IMR-90 (cell line): ENCODE data around the gene UNK. TPM values are rescaled to one million over a fixed set of nuclear protein-coding genes. Genes with fewer than 3 reads are reported as not detected.

Source experiments
- ATAC-seq: fragments of 200-7000 bp; cut with Tn5 transposase; 2 replicates; pipeline ENCODE4 v1.9.1; 2020; ENCODE audit warnings: low read depth, mild to moderate bottlenecking, moderate library complexity
- BruUV-seq: library from RNA; stranded (reverse); fragments of 400-500 nt; replicated peaks from 2 replicates; lab custom pipeline; 2021; lab: Mats Ljungman, UMichigan
- CTCF ChIA-PET: fragments of 300-600 bp; formaldehyde crosslinking; extraction: SDS; loops from one replicate; lab custom pipeline; 2021; ENCODE audit warnings: antibody characterized with exemption; lab: Yijun Ruan, JAX
- POLR2A ChIA-PET: fragments of 300-600 bp; sonication (Branson Sonifier 250); formaldehyde crosslinking; loops from one replicate; lab custom pipeline; 2022; ENCODE audit warnings: antibody characterized with exemption; ENCODE audit not compliant: unreplicated experiment; lab: Charles Lee
- DNase-seq: peaks from one replicate; pipeline ENCODE4 v3.0.0; 2013
- H2AFZ ChIP-seq: replicated peaks from 2 replicates; pipeline ENCODE3; 2013; ENCODE audit warnings: low read length, mild to moderate bottlenecking; ENCODE audit not compliant: poor library complexity
- H2AK5ac ChIP-seq: 2 replicates; pipeline ENCODE4 v1.6.1; 2013; ENCODE audit warnings: low read depth, low read length, inconsistent platforms
- H2AK9ac ChIP-seq: replicated peaks from 2 replicates; pipeline ENCODE3; 2013; ENCODE audit warnings: mild to moderate bottlenecking, low read depth, low read length, moderate library complexity; ENCODE audit not compliant: poor library complexity
- H2BK120ac ChIP-seq: 2 replicates; pipeline ENCODE4 v1.6.1; 2013; ENCODE audit warnings: low read depth, low read length, inconsistent platforms
- H2BK15ac ChIP-seq: 3 replicates; pipeline ENCODE4 v1.6.1; 2013; ENCODE audit warnings: low read depth, low read length, inconsistent platforms
- H2BK20ac ChIP-seq: 2 replicates; pipeline ENCODE4 v1.6.1; 2013; ENCODE audit warnings: low read depth, mild to moderate bottlenecking, inconsistent platforms, low read length, moderate library complexity
- H2BK5ac ChIP-seq: 2 replicates; pipeline ENCODE4 v1.6.1; 2013; ENCODE audit warnings: mild to moderate bottlenecking, low read depth, low read length, inconsistent platforms; ENCODE audit not compliant: poor library complexity, severe bottlenecking
- H3K14ac ChIP-seq: replicated peaks from 2 replicates; pipeline ENCODE4 v1.6.1; 2013; ENCODE audit warnings: low read depth, low read length, inconsistent platforms
- H3K18ac ChIP-seq: 2 replicates; pipeline ENCODE4 v1.6.1; 2013; ENCODE audit warnings: low read depth, low read length, control low read depth
- H3K23ac ChIP-seq: 2 replicates; pipeline ENCODE4 v1.6.1; 2013; ENCODE audit warnings: low read depth, low read length, inconsistent platforms
- H3K27ac ChIP-seq: 2 replicates; pipeline ENCODE4 v1.5.1; 2013; ENCODE audit warnings: mild to moderate bottlenecking, control low read depth, low read length; ENCODE audit not compliant: insufficient read depth
- H3K27me3 ChIP-seq: 2 replicates; pipeline ENCODE4 v1.6.1; 2013; ENCODE audit warnings: low read length; ENCODE audit not compliant: control insufficient read depth, insufficient read depth
- H3K36me3 ChIP-seq: 2 replicates; pipeline ENCODE4 v1.6.1; 2013; ENCODE audit warnings: low read length, mixed read lengths; ENCODE audit not compliant: control insufficient read depth, insufficient read depth
- H3K4ac ChIP-seq: 2 replicates; pipeline ENCODE4 v1.6.1; 2013; ENCODE audit warnings: low read depth, low read length, inconsistent platforms
- H3K4me1 ChIP-seq: 2 replicates; pipeline ENCODE4 v1.6.1; 2013; ENCODE audit warnings: low read length, mixed read lengths; ENCODE audit not compliant: control insufficient read depth, insufficient read depth
- H3K4me2 ChIP-seq: 2 replicates; pipeline ENCODE4 v1.6.1; 2013; ENCODE audit warnings: low read depth, mild to moderate bottlenecking, control low read depth, low read length, moderate library complexity
- H3K4me3 ChIP-seq: 2 replicates; pipeline ENCODE4 v1.5.1; 2013; ENCODE audit warnings: low read depth, mild to moderate bottlenecking, control low read depth, low read length, moderate library complexity; ENCODE audit not compliant: insufficient read depth
- H3K56ac ChIP-seq: 2 replicates; pipeline ENCODE4 v1.6.1; 2013; ENCODE audit warnings: low read length, inconsistent platforms; ENCODE audit not compliant: insufficient read depth; ENCODE audit errors: extremely low read depth
- H3K79me1 ChIP-seq, 2 experiments: 2 replicates each; pipeline ENCODE4 v1.6.1; 2013; ENCODE audit warnings: low read length in 2 of 2, inconsistent platforms in 1 of 2, low read depth in 1 of 2
- H3K9ac ChIP-seq: 2 replicates; pipeline ENCODE4 v1.6.1; 2013; ENCODE audit warnings: low read depth, low read length, control low read depth
- H3K9me1 ChIP-seq: 2 replicates; pipeline ENCODE4 v1.6.1; 2013; ENCODE audit warnings: low read length, inconsistent platforms; ENCODE audit not compliant: insufficient read depth
- H3K9me3 ChIP-seq: 2 replicates; pipeline ENCODE4 v1.6.1; 2013; ENCODE audit warnings: low read length; ENCODE audit not compliant: control insufficient read depth, insufficient read depth
- H4K20me1 ChIP-seq: 2 replicates; pipeline ENCODE4 v1.6.1; 2013; ENCODE audit warnings: low read length, inconsistent platforms; ENCODE audit not compliant: insufficient read depth
- H4K5ac ChIP-seq: 2 replicates; pipeline ENCODE4 v1.6.1; 2013; ENCODE audit warnings: mild to moderate bottlenecking, low read depth, low read length, control low read depth
- H4K8ac ChIP-seq, 2 experiments: 2 replicates each; pipeline ENCODE4 v1.6.1; 2013; ENCODE audit warnings: low read depth in 2 of 2, low read length in 2 of 2, control low read depth in 1 of 2, inconsistent platforms in 1 of 2
- H4K91ac ChIP-seq: 2 replicates; pipeline ENCODE4 v1.6.1; 2013; ENCODE audit warnings: low read depth, low read length, inconsistent platforms; ENCODE audit not compliant: insufficient read depth
- BHLHE40 ChIP-seq: fragments of 150-350 bp; IDR thresholded peaks from 2 replicates; pipeline ENCODE4 v1.6.1; 2016; ENCODE audit warnings: mild to moderate bottlenecking, low read depth, low read length
- CEBPB ChIP-seq: IDR thresholded peaks from 2 replicates; pipeline ENCODE4 v1.6.1; 2012; ENCODE audit warnings: low read depth, low read length, improper control_type of control experiment
- CHD1 ChIP-seq: IDR thresholded peaks from 2 replicates; pipeline ENCODE4 v1.6.1; 2012; ENCODE audit warnings: low read depth, low read length, improper control_type of control experiment
- FOS ChIP-seq: fragments of 150-350 bp; IDR thresholded peaks from 2 replicates; pipeline ENCODE4 v1.6.1; 2016; ENCODE audit warnings: low read depth, low read length
- MAFK ChIP-seq: IDR thresholded peaks from 2 replicates; pipeline ENCODE4 v1.6.1; 2012; ENCODE audit warnings: low read depth, low read length, improper control_type of control experiment
- MAZ ChIP-seq: IDR thresholded peaks from 2 replicates; pipeline ENCODE4 v1.6.1; 2012; ENCODE audit warnings: low read depth, mild to moderate bottlenecking, low read length, improper control_type of control experiment, moderate library complexity, borderline replicate concordance
- MXI1 ChIP-seq: IDR thresholded peaks from 2 replicates; pipeline ENCODE4 v1.6.1; 2012; ENCODE audit warnings: low read depth, mild to moderate bottlenecking, low read length, moderate library complexity, borderline replicate concordance
- NFE2L2 ChIP-seq: fragments of 150-350 bp; IDR thresholded peaks from 2 replicates; pipeline ENCODE4 v1.6.1; 2016; ENCODE audit warnings: low read depth, mild to moderate bottlenecking, low read length
- POLR2A ChIP-seq: IDR thresholded peaks from 2 replicates; pipeline ENCODE4 v1.6.1; 2012; ENCODE audit warnings: mild to moderate bottlenecking, low read depth, low read length
- RAD21 ChIP-seq: IDR thresholded peaks from 2 replicates; pipeline ENCODE4 v1.6.1; 2012; ENCODE audit warnings: low read length, improper control_type of control experiment
- RCOR1 ChIP-seq: IDR thresholded peaks from 2 replicates; pipeline ENCODE4 v1.6.1; 2012; ENCODE audit warnings: mild to moderate bottlenecking, low read length, improper control_type of control experiment; ENCODE audit not compliant: insufficient replicate concordance
- RFX5 ChIP-seq: IDR thresholded peaks from 2 replicates; pipeline ENCODE4 v1.8.0; 2012; ENCODE audit warnings: low read depth, mild to moderate bottlenecking, low read length, moderate library complexity
- SMC3 ChIP-seq: fragments of 150-350 bp; IDR thresholded peaks from 2 replicates; pipeline ENCODE4 v1.6.1; 2016; ENCODE audit warnings: low read depth, mild to moderate bottlenecking, antibody characterized with exemption, low read length, moderate library complexity
- WGBS, 2 experiments: methylation state at CpG; one replicate each; pipeline versions ENCODE4 v1.1.5 to v1.1.7; 2013; ENCODE audit warnings: missing lambda C conversion rate in 2 of 2; ENCODE audit not compliant: insufficient read length in 1 of 2; ENCODE audit errors: extremely low coverage in 2 of 2; 5-methylcytosine and 5-hydroxymethylcytosine counted together
- dilution Hi-C: fragments of 300-500 bp; cut with HindIII; formaldehyde crosslinking; loops from one replicate; pipeline ENCODE4 v1.14.3; 2018; ENCODE audit warnings: low sequenced_read_pairs; ENCODE audit not compliant: unreplicated experiment
- in situ Hi-C: fragments of 300-500 bp; cut with MboI; formaldehyde crosslinking; loops from 3 replicates; pipeline ENCODE4 v1.14.3; 2019; ENCODE audit warnings: low sequenced_read_pairs, inconsistent platforms, mixed read lengths
- intact Hi-C: fragments of 100-400 bp; cut with micrococcal nuclease; formaldehyde crosslinking; loops from 2 replicates; pipeline ENCODE4 v1.10.0; 2022
- polyA plus RNA-seq, 3 experiments: library from polyadenylated mRNA; depleted of rRNA; stranded (reverse); fragments of >200 nt; gene quantifications; 2 replicates each; pipeline ENCODE4 v1.2.3, GENCODE V29; 2012; ENCODE audit warnings: low replicate concordance in 1 of 3
- total RNA-seq: library from RNA; depleted of rRNA; stranded (reverse); fragments of >200 nt; gene quantifications from 2 replicates; pipeline ENCODE4 v1.2.3, GENCODE V29; 2012
- TF ChIP-seq, protein P1 (sequence below): fragments of 150-350 bp; IDR thresholded peaks from 2 replicates; pipeline ENCODE4 v1.6.1; 2016; ENCODE audit warnings: low read depth, mild to moderate bottlenecking, low read length, moderate library complexity, borderline replicate concordance
- TF ChIP-seq, protein P2 (sequence below): conservative IDR thresholded peaks from 2 replicates; pipeline ENCODE4 v1.5.1; 2012; ENCODE audit warnings: mild to moderate bottlenecking, low read depth, low read length, improper control_type of control experiment
- TF ChIP-seq, protein P3 (sequence below): fragments of 150-350 bp; IDR thresholded peaks from 2 replicates; pipeline ENCODE4 v1.6.1; 2017; ENCODE audit warnings: mild to moderate bottlenecking, antibody characterized with exemption, low read length, low read depth

UNK gene
- total and polyA plus RNA-seq, 2 of the 4 experiments (the other 2 are of a cell fraction): 15.4 to 17.3 TPM

DNA sequence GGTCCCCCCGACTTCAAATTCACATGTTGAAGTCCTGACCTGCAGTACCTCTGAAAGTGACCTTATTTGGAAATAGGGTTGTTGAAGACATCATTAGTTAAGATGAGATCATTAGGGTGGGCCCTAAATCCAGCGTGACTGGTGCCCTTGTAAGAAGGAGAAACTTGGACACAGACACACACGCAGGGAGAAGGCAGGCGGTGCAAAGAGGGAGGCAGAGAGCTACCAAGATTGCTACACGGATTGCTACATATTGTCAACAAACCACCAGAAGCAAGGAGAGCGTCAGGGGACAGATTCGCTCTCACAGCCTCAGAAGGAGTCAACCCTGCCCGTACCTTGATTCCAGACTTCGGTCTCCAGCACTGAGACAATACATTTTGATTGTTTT is 77.3 kb downstream of the UNK start:
- ChIA-PET CTCF (interaction anchor here (0.6 to 1.4 kb wide), 3 partner anchors 11 to 79 kb away, joined by 3 read pairs; partner anchors contain the start of gene TRIM47), POLR2A (no interaction called here)
- H2BK15ac ChIP-seq: no peak overlapping the region
- in situ Hi-C loops: no loop called here
- no peaks in the 10 kb centered on the region for H3K27me3 ChIP-seq
- no TSS peak for BruUV-seq
- intact Hi-C loops: no loop called here
- H3K36me3 ChIP-seq: no peaks in the 10 kb centered on the region
- no peak overlapping the region for H2BK5ac ChIP-seq
- no peak overlapping the region for H2AK9ac ChIP-seq
- TF ChIP-seq, protein P1, sequence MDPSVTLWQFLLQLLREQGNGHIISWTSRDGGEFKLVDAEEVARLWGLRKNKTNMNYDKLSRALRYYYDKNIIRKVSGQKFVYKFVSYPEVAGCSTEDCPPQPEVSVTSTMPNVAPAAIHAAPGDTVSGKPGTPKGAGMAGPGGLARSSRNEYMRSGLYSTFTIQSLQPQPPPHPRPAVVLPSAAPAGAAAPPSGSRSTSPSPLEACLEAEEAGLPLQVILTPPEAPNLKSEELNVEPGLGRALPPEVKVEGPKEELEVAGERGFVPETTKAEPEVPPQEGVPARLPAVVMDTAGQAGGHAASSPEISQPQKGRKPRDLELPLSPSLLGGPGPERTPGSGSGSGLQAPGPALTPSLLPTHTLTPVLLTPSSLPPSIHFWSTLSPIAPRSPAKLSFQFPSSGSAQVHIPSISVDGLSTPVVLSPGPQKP: no peak
- no peak for TF ChIP-seq NFE2L2
- no peak for TF ChIP-seq POLR2A
- TF ChIP-seq CEBPB: no peak
- TF ChIP-seq, protein P2, sequence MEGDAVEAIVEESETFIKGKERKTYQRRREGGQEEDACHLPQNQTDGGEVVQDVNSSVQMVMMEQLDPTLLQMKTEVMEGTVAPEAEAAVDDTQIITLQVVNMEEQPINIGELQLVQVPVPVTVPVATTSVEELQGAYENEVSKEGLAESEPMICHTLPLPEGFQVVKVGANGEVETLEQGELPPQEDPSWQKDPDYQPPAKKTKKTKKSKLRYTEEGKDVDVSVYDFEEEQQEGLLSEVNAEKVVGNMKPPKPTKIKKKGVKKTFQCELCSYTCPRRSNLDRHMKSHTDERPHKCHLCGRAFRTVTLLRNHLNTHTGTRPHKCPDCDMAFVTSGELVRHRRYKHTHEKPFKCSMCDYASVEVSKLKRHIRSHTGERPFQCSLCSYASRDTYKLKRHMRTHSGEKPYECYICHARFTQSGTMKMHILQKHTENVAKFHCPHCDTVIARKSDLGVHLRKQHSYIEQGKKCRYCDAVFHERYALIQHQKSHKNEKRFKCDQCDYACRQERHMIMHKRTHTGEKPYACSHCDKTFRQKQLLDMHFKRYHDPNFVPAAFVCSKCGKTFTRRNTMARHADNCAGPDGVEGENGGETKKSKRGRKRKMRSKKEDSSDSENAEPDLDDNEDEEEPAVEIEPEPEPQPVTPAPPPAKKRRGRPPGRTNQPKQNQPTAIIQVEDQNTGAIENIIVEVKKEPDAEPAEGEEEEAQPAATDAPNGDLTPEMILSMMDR: no peak
- no peak for TF ChIP-seq FOS
- TF ChIP-seq RFX5: no peak
- no peak for TF ChIP-seq MAFK
- TF ChIP-seq MXI1: no peak
- TF ChIP-seq BHLHE40: no peak
- TF ChIP-seq RCOR1: no peak
- no peak for TF ChIP-seq RAD21
- no peak for TF ChIP-seq CHD1
- TF ChIP-seq SMC3: no peak
- TF ChIP-seq, protein P3, sequence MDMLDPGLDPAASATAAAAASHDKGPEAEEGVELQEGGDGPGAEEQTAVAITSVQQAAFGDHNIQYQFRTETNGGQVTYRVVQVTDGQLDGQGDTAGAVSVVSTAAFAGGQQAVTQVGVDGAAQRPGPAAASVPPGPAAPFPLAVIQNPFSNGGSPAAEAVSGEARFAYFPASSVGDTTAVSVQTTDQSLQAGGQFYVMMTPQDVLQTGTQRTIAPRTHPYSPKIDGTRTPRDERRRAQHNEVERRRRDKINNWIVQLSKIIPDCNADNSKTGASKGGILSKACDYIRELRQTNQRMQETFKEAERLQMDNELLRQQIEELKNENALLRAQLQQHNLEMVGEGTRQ: no peak
- TF ChIP-seq MAZ: no peak
- H3K4me2 ChIP-seq: no peak overlapping the region
- H3K23ac ChIP-seq: no peak overlapping the region
- no peak overlapping the region for H3K9ac ChIP-seq
- DNase-seq (no peak), ATAC-seq (no peak)
- no peaks in the 10 kb centered on the region for H3K9me3 ChIP-seq
- H2BK120ac ChIP-seq: peak overlapping the region; percentile 15; the same call in 1 of the 2 replicates
- no peak overlapping the region for H4K91ac ChIP-seq
- H3K56ac ChIP-seq: no peak overlapping the region
- peak overlapping the region; percentile 32; the same call in 1 of the 2 replicates for H4K5ac ChIP-seq
- H2AFZ ChIP-seq: no peak overlapping the region
- peak overlapping the region; percentile 58; the same call in 1 of the 2 replicates for H2AK5ac ChIP-seq
- H3K14ac ChIP-seq: no peak overlapping the region
- dilution Hi-C loops: no loop called here
- WGBS, 2 experiments: 84% methylated on average over 3 of the region's 9 CpGs; no CpG with 5 or more reads in 1 of the 2 experiments
- no peak overlapping the region for H3K18ac ChIP-seq
- H3K79me1 ChIP-seq: no peaks in the 10 kb centered on the region
- H4K8ac ChIP-seq: no peak overlapping the region
- H2BK20ac ChIP-seq: 0 out of 2 replicates have a peak overlapping the region, but pooled peaks have one; percentile 18
- H3K9me1 ChIP-seq: 0 out of 2 replicates have a peak, but pooled peaks cover 3% of the 10 kb centered on the region
- no peak overlapping the region for H3K4me3 ChIP-seq
- peaks cover 8% of the 10 kb centered on the region for H3K4me1 ChIP-seq
- no peaks in the 10 kb centered on the region for H4K20me1 ChIP-seq
- 0 out of 2 replicates have a peak overlapping the region, but pooled peaks have one; percentile 43 for H3K4ac ChIP-seq
- H3K27ac ChIP-seq: no peak overlapping the region
